GM12891 (cell line): Measurements from ENCODE around the gene RAP1A.

Source experiments
- PAX5 ChIP-seq: IDR thresholded peaks from 2 replicates; pipeline ENCODE4 v1.6.1; 2011; ENCODE audit warnings: low read length, moderate library complexity, mild to moderate bottlenecking; ENCODE audit not compliant: insufficient read depth, severe bottlenecking
- POLR2A ChIP-seq: IDR thresholded peaks from 2 replicates; pipeline ENCODE4 v1.6.1; 2011; ENCODE audit warnings: low read depth, low read length, control low read depth
- POLR2AphosphoS5 ChIP-seq: IDR thresholded peaks from 2 replicates; pipeline ENCODE4 v1.6.1; 2011; ENCODE audit warnings: low read depth, low read length, control low read depth
- SPI1 ChIP-seq: IDR thresholded peaks from 2 replicates; pipeline ENCODE4 v1.6.1; 2011; ENCODE audit warnings: low read depth, low read length, control low read depth
- TAF1 ChIP-seq: IDR thresholded peaks from 2 replicates; pipeline ENCODE4 v1.6.1; 2011; ENCODE audit warnings: low read depth, low read length, control low read depth

DNA sequence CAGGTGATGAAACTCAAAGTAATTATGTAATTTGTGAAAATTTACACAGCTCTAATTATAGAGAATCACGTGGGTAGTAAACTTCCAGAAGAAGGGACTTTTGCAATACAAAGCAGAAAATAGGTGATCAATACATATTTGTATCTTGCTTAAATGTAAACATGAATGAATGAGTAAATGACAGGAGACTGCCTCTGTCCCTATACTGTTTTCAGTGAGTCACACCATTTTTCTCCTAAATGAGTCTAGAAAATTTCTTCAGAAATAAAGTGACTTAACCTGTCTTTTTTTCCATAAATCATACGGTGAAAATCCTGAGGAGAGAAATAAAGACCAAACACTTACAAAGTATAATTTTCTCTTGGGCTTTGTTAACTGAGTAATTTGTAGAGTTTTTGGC is 11.9 kb downstream of the RAP1A start:
- TF ChIP-seq TAF1 (no peak), POLR2A (no peak), POLR2AphosphoS5 (no peak), SPI1 (no peak), PAX5 (no peak)
